Measurements from ENCODE around the gene SLC3A2. TPM values are rescaled to one million over a fixed set of nuclear protein-coding genes. Genes with fewer than 3 reads are reported as not detected.

Gene SLC3A2
- total RNA-seq, 1 experiment from 2014 or later, result 334 TPM

DNA sequence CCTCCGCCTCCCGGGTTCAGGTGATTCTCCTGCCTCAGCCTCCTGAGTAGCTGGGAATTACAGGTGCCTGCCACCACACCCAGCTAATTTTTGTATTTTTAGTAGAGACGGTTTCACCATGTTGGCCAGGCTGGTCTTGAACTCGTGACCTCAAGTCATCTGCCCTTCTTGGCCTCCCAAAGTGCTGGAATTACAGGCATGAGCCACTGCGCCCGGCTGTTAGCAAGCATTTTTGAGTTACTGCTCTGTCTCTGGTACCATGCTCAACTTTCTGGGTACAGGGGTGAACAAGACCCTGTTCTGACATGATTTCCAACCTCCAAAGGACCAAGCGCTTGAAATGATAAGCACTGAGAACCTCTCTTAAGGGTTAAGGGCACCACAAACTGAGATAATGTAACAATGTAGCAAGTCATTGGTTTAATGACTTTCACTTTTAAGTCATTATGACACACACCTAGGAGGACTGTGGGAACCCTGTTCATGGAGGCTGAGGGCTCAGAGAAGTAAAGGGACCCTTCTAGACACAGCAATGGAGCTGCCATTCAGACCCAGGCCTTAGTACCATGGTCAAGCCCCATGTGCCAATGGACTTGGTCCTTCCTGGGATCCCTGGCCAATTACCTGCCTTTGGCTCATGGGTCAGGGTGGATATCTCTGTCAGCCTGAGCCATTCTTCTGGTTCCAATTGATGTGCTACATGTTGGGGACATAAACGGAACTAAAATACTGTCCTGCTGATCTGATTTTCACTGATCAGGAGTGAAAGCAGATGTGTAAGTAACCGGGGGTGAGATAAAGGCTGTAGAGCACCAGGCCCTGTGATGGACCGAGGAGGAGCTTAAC, 11.6 kb downstream of the SLC3A2 start:
- ATAC-seq (no peak), DNase-seq (ENCODE audit: low spot score) (no peak)
- H3K27me3 Mint-ChIP-seq (ENCODE audit: low read depth), result no peaks in the 10 kb centered on the region
- peak overlapping the region; percentile 16; the same call in 1 of the 2 replicates for H3K27ac Mint-ChIP-seq
- H3K4me1 Mint-ChIP-seq, result peaks cover 7% of the 10 kb centered on the region
- POLR2A ChIA-PET, result interaction anchor here (0.5 to 1.9 kb wide), 4 partner anchors 10 to 540 kb away, joined by 3 to 7 read pairs (median 3); partner anchors contain the start of gene SLC3A2
- H3K36me3 Mint-ChIP-seq, result peaks cover 26% of the 10 kb centered on the region
- H3K4me3 Mint-ChIP-seq, result no peak overlapping the region
- H3K9me3 Mint-ChIP-seq, result no peaks in the 10 kb centered on the region
- TF ChIP-seq EMX1 (CRISPR knock-in tag; IDR thresholded peaks at IDR 0.05), result 0 out of 2 replicates have a peak, but pooled peaks have one; percentile 60
- TF ChIP-seq, protein P1, sequence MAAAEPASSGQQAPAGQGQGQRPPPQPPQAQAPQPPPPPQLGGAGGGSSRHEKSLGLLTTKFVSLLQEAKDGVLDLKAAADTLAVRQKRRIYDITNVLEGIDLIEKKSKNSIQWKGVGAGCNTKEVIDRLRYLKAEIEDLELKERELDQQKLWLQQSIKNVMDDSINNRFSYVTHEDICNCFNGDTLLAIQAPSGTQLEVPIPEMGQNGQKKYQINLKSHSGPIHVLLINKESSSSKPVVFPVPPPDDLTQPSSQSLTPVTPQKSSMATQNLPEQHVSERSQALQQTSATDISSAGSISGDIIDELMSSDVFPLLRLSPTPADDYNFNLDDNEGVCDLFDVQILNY (CRISPR knock-in tag; IDR thresholded peaks at IDR 0.05), result no peak
- CTCF ChIA-PET, result interaction anchor here (0.8 to 1.4 kb wide), 4 partner anchors 13 to 129 kb away, joined by 3 to 6 read pairs (median 4); no protein-coding TSS in a partner anchor

DNA sequence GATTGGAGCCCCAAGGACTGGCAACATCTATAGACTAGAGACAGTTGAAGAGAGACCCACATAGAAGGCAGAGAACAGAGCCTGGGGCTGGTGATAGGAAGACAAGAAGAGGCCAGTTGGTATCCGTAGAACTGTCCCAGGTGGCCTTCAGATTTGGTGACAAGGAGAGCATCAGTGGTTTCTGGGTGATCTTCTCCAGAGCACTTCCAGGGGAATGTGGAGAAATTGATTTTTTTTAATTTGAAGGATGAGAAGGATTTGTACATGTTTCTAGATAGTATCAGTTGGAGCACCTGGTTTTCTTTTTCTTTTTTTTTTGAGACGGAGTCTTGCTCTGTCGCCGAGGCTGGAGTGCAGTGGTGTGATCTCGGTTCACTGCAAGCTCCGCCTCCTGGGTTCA, 14.8 kb downstream of the SLC3A2 start:
- Mint-ChIP-seq H3K27ac (no peak overlapping the region), H3K4me3 (no peak overlapping the region), H3K4me1 (peaks cover 15% of the 10 kb centered on the region), H3K27me3 (ENCODE audit: low read depth) (no peaks in the 10 kb centered on the region; the same call in 1 of the 2 replicates), H3K36me3 (no peaks in the 10 kb centered on the region), H3K9me3 (no peaks in the 10 kb centered on the region)
- no peak for TF ChIP-seq NFATC4 (CRISPR knock-in tag; IDR thresholded peaks at IDR 0.05)
- DNase-seq (ENCODE audit: low spot score) (no peak), ATAC-seq (no peak)
- CTCF ChIA-PET, result interaction anchor here (0.8 to 1.7 kb wide), 4 partner anchors 10 to 125 kb away, joined by 3 to 12 read pairs (median 3); no protein-coding TSS in a partner anchor
- POLR2A ChIA-PET, result interaction anchor here (0.8 to 0.9 kb wide), 2 partner anchors 164 to 1296 kb away, joined by 3 read pairs; no protein-coding TSS in a partner anchor

DNA sequence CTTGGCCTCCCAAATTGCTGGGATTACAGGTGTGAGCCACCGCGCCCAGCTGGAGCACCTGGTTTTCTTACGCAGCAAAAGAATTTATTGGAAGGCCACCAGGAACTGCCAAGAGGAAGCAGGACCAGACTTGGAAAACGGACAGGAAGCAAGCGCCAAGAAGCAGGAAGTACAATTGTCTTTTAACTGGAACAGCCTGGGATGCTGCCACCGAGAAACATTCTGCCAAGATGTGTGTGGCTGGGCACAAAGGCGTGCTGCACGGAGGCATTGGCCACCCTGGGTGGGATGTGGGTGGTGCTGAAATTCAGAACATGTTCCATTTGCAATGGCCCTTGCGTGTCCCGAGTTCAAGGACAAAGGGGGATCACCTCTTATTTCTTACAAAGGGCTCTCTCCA, 15.4 kb downstream of the SLC3A2 start:
- DNase-seq (ENCODE audit: low spot score), result no peak
- ATAC-seq, result no peak
- H3K9me3 Mint-ChIP-seq, result no peaks in the 10 kb centered on the region
- H3K4me3 Mint-ChIP-seq, result no peak overlapping the region
- peaks cover 15% of the 10 kb centered on the region for H3K4me1 Mint-ChIP-seq
- no peaks in the 10 kb centered on the region for H3K36me3 Mint-ChIP-seq
- POLR2A ChIA-PET, result interaction anchor here (0.8 kb wide), 1 partner anchor 1296 kb away, joined by 3 read pairs; no protein-coding TSS in a partner anchor
- no peak for TF ChIP-seq NFATC4 (CRISPR knock-in tag; IDR thresholded peaks at IDR 0.05)
- TF ChIP-seq ZNF121 (CRISPR knock-in tag; IDR thresholded peaks at IDR 0.05), result no peak
- TF ChIP-seq, protein P2, sequence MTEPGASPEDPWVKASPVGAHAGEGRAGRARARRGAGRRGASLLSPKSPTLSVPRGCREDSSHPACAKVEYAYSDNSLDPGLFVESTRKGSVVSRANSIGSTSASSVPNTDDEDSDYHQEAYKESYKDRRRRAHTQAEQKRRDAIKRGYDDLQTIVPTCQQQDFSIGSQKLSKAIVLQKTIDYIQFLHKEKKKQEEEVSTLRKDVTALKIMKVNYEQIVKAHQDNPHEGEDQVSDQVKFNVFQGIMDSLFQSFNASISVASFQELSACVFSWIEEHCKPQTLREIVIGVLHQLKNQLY (CRISPR knock-in tag; IDR thresholded peaks at IDR 0.05), result no peak
- H3K27me3 Mint-ChIP-seq (ENCODE audit: low read depth), result no peaks in the 10 kb centered on the region; the same call in none of the 2 replicates
- CTCF ChIA-PET, result interaction anchor here (1.7 to 1.9 kb wide), 3 partner anchors 10 to 124 kb away, joined by 12 to 15 read pairs (median 13); no protein-coding TSS in a partner anchor
- no peak overlapping the region for H3K27ac Mint-ChIP-seq

DNA sequence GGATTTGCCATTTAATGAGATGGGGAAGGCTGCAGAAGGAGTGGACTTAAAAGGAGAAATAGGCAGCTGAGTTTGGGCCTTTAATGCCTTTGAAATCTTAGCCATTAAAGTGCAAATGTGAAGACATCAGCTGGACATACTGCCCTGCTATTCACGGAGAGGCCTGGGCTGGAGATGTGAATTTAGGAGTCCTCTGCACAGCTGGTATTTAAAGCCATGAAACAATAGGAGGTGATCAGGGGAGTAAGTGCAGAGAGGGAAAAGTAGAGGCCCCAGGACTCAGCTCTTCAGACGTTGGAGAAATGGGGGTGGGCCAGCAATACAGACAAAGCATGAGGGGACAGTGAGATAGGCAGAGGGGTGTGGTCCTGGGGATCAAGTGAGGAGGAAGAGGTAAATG, 16.6 kb downstream of the SLC3A2 start:
- H3K9me3 Mint-ChIP-seq, result no peaks in the 10 kb centered on the region
- CTCF ChIA-PET, result interaction anchor here (1.4 to 1.9 kb wide), 4 partner anchors 9 to 123 kb away, joined by 3 to 15 read pairs (median 9); no protein-coding TSS in a partner anchor
- ATAC-seq (peak; percentile 45), DNase-seq (ENCODE audit: low spot score) (no peak)
- H3K27me3 Mint-ChIP-seq (ENCODE audit: low read depth), result no peaks in the 10 kb centered on the region; the same call in none of the 2 replicates
- H3K36me3 Mint-ChIP-seq, result no peaks in the 10 kb centered on the region
- no peak overlapping the region for H3K4me3 Mint-ChIP-seq
- H3K27ac Mint-ChIP-seq, result 0 out of 2 replicates have a peak overlapping the region, but pooled peaks have one; percentile 41
- POLR2A ChIA-PET, result interaction anchor here (0.6 to 0.9 kb wide), 2 partner anchors 43 to 78 kb away, joined by 3 to 4 read pairs; no protein-coding TSS in a partner anchor
- no peak for TF ChIP-seq FOXJ3 (CRISPR knock-in tag; IDR thresholded peaks at IDR 0.05; ENCODE audit: borderline replicate concordance)
- TF ChIP-seq, protein P3, sequence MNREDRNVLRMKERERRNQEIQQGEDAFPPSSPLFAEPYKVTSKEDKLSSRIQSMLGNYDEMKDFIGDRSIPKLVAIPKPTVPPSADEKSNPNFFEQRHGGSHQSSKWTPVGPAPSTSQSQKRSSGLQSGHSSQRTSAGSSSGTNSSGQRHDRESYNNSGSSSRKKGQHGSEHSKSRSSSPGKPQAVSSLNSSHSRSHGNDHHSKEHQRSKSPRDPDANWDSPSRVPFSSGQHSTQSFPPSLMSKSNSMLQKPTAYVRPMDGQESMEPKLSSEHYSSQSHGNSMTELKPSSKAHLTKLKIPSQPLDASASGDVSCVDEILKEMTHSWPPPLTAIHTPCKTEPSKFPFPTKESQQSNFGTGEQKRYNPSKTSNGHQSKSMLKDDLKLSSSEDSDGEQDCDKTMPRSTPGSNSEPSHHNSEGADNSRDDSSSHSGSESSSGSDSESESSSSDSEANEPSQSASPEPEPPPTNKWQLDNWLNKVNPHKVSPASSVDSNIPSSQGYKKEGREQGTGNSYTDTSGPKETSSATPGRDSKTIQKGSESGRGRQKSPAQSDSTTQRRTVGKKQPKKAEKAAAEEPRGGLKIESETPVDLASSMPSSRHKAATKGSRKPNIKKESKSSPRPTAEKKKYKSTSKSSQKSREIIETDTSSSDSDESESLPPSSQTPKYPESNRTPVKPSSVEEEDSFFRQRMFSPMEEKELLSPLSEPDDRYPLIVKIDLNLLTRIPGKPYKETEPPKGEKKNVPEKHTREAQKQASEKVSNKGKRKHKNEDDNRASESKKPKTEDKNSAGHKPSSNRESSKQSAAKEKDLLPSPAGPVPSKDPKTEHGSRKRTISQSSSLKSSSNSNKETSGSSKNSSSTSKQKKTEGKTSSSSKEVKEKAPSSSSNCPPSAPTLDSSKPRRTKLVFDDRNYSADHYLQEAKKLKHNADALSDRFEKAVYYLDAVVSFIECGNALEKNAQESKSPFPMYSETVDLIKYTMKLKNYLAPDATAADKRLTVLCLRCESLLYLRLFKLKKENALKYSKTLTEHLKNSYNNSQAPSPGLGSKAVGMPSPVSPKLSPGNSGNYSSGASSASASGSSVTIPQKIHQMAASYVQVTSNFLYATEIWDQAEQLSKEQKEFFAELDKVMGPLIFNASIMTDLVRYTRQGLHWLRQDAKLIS (CRISPR knock-in tag; IDR thresholded peaks at IDR 0.05; ENCODE audit: borderline replicate concordance), result no peak
- no peak for TF ChIP-seq NR1H2 (CRISPR knock-in tag; IDR thresholded peaks at IDR 0.05)
- TF ChIP-seq, protein P4, sequence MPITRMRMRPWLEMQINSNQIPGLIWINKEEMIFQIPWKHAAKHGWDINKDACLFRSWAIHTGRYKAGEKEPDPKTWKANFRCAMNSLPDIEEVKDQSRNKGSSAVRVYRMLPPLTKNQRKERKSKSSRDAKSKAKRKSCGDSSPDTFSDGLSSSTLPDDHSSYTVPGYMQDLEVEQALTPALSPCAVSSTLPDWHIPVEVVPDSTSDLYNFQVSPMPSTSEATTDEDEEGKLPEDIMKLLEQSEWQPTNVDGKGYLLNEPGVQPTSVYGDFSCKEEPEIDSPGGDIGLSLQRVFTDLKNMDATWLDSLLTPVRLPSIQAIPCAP (CRISPR knock-in tag; IDR thresholded peaks at IDR 0.05), result no peak
- peaks cover 15% of the 10 kb centered on the region for H3K4me1 Mint-ChIP-seq
